Activated CD4-positive, CD25-positive, alpha-beta regulatory T cell treated with anti-CD3 and anti-CD28 coated beads, Interleukin-2, amount 50 U/mL, for 16 hours (primary cell): ENCODE data around the gene CASS4.
"Not testable (repeated sequence)": the region's sequence is repeated elsewhere in the genome, so short reads cannot be mapped to it uniquely, and the experiment has no call there.

ENCODE experiments used
- DNase-seq: peaks from one replicate; pipeline ENCODE4 v3.0.0-alpha.2; 2020; ENCODE audit warnings: low read depth, low spot score

Gene CASS4, protein sequence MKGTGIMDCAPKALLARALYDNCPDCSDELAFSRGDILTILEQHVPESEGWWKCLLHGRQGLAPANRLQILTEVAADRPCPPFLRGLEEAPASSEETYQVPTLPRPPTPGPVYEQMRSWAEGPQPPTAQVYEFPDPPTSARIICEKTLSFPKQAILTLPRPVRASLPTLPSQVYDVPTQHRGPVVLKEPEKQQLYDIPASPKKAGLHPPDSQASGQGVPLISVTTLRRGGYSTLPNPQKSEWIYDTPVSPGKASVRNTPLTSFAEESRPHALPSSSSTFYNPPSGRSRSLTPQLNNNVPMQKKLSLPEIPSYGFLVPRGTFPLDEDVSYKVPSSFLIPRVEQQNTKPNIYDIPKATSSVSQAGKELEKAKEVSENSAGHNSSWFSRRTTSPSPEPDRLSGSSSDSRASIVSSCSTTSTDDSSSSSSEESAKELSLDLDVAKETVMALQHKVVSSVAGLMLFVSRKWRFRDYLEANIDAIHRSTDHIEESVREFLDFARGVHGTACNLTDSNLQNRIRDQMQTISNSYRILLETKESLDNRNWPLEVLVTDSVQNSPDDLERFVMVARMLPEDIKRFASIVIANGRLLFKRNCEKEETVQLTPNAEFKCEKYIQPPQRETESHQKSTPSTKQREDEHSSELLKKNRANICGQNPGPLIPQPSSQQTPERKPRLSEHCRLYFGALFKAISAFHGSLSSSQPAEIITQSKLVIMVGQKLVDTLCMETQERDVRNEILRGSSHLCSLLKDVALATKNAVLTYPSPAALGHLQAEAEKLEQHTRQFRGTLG

DNA sequence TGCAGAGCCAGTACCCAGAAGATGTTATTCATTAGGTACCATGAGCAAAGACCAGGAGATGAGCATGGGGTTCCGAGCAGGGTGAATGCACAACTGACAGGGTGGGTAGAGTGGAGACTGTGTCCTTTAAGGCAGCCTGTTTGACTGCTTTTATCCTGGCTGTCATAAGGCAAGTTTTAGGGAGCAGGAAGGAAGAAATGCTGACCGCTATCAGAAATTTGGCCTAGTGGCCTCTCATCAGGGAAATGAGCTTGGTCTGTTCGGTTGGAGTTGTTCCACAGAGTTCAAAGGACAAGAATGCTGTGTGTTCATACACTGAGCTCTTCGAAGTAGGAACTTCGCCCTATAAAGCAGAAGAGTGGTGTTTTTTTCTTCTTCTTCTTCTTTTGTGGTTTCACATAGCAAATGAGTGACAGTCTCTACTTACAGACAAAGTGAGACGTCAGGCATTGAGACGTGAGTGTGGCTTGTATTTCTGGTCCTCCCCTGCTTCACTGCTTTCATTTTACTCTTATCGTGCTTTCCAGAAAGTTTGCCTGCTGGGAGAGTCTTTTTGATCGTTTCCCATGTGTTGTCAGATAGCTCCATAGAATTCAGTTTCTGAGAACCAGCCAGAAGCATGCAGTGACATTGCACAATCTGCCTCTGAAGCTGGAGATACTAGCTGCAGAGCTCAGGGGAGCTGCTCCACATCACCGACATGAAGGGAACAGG, at the start of gene CASS4:
Gene CASS4, plus strand, starts transcription at position 502 of the 714 bp plus-strand sequence. Its CDS starts 199 bp downstream, at position 701.
- no peak for DNase-seq

DNA sequence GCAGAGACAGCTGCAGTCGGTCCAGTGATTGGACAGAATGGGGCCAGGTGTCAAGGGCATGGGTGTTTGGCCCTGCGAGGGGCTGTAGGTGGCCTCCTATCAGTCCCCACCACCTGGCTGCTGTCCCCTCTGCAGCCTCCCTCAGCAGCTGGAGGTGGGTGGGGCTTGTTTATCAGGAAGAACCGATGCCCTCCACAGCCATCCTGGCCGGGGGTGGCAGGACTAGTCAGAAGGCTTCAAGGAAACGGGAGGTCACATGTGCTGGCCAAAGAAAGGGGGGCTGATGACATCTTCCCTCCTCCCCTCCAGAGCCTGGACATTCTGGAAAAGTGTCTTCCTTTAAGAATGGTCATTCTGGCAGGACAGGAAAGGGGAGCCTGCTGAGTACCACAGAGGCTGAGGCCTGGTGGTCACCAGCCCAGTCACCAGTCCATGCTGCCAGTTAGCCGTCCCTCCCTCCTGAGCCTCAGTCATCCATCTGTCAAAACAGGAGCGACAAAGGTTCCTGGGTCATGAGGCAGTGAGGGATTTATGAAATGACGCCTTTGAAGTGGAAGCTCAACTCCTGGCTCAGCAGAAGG, 49.1 kb upstream of the CASS4 start:
- no peak for DNase-seq

DNA sequence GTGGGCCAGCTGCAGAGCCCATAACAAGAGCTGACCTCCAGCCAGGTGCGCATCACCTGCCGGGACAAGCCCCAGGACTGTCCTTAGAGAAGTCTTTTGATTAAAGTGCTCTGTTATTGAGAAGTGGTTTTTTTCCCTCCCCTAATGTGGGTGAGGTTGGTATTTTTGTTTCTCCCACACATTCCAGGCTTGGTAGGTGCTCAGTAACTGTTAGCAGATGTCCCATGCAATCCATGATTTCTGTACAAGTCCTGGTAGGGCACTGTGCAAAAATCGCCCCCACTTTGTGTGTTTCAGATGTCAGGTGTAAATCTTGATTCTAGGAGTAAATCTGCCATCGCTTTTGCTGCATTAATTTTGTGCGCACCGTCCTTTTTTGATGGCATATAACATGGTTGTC, 48.6 kb upstream of the CASS4 start:
- DNase-seq: no peak

DNA sequence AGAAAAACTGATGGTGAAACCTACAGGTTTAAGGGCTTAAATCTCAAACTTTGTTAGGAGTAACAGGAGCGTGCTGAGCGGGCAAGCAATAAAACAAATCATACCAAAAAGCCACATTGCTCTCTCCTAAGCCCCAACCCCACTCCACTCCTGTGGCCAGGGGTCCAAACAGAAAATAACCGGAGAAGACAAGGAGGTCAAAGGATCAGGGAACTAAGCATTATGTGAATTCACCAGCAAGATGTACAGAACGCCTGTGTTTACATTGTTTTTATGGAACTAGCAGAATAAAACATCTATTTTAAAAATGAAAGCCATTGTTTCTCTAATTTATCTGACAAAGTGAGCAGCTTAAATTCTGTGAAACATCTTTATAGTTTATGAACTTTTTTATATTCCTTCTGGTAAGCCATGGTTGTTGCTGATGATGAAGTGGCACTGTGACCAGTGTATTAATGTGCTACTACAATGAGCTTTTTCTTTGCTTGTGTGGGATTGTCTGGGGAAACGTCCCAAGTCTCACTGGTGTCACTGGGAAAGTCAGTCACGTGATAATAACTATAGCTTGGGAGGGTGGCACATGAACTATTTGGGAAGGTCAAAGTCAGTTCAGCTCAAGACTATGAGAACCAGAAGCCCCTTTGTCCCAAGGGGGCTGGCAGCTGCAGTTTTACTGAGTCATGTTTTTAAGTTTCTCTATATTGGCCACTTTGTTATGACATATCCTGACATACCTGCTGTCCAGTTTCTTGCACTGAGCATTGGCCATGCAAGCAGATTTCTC, 43.5 kb upstream of the CASS4 start:
- DNase-seq: no peak

DNA sequence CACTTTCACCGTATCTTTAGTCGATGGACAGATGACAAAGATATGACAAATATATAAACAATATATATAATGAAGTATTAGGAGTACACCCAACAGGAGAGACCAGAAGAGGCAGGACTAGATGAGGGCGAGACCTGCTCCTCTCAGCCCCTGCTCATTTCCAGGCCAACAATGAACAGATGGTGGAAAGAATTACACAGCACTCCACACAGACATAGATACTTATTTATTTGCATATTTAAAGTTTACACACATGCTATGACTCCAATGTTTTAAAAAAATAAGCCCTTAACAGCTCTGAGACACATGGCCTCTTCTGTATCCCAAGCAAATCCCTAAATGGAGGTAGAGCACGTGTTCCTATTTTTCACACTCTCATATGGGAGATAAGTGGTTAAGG, 42.9 kb upstream of the CASS4 start:
- no peak for DNase-seq

DNA sequence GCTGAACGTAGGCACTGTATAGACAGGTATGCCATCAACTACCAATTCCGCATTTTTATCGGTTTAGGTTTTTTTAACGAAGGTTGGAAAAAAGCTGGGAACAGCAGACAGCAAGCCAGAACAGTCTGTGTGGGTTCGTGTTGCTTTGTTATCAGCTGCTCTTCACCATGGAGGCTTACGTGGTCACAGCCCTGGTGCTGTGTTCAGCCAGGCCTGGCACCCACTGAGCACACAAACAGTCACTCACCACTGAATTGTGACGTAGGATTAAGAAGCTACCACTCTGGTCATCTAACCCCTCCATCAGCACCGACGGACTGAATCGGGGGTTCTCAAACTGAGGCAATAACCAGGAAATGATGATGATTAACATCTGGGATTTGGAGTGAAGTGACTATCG, 40.1 kb upstream of the CASS4 start:
- DNase-seq: no peak

DNA sequence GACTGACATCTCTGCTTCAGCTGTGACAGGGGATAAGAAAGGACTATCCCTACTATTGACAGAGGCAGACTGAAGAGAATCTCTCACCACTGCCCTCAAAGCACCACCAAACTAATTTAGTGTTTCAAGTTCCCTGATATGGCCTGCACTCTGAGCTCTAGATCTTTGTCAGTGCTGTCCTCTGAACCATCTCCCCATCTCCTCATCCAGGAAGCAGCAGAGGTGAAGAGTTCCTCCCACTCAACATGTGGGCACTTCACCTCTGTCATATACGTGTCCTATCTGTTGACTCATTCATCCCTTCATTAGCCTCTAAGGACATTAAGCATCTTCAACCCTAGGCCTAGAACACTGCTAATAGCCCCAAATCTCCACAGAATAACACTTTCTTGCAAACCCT, 39.2 kb upstream of the CASS4 start:
- DNase-seq: no peak

DNA sequence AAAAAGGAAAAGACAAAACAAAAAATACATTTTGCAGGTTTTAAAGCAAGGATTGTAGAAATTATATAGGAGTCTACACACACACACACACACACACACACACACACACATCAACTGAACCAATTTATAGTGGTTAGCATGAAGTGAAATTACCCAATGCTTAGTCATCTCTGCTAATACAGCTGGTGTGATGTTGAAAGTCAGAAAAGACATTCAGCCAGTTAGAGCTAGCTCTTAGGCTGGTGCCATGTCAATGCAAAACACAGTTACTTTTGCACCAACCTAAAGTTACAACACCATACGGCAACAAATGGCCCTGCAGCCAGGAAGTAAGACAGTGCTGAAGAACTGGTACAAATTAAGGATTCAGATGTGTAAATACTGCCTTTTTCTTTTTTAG, 38.1 kb upstream of the CASS4 start:
- DNase-seq: no peak

DNA sequence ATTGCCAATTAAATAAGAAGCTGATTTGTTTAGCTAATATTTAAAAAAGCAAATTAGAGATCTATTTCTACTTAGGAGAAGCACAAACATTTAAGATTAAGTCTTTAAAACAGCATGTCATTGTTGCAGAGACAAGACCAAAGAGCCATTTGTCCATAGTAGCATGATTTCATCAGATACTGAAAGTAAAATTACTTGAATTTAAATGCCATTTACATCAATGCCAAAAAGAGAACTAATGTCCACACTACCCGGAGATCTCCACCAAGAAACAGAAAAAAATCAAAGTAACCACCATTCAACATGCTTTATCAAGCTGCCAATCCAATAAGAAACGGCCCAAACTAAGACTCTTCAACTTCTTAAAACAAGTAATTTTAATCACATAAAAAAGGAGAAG, 35.7 kb upstream of the CASS4 start:
- DNase-seq: no peak

DNA sequence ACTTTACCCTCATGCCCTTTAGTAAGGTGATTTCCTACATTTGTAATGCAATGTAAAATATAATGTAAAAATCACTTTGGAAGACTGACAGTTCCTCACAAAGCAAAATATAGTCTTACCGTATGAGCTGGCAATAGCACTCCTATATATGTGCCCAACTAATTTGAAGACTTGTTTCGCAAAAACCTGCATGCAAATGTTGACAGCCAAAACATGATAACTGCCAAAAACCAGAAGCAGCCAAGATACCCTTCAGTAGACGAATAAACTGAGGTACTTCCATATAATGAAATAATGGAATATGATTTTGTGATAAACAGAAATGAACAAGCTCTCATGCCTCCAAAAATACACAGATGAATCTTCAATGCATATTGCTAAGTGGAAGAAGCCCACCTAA, 33.7 kb upstream of the CASS4 start:
- no peak for DNase-seq

DNA sequence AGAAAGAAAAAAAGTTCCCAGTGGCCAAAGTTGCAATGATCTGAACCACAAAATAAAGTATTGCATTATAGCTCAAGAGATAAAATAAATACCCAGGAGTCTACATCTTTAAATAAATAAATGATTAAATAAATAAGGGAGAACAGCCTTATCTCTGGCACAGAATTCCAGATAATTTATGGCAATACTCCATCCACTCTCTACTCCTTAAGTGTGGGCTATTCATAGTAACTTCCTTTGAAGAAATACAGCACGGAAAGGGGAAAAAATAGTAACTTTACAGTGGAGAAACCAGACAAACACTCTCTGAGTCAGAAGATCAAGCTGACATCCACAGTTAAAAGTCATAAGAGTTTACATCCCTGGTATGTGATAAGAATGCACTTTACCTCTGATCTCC, 31.7 kb upstream of the CASS4 start:
- no peak for DNase-seq

DNA sequence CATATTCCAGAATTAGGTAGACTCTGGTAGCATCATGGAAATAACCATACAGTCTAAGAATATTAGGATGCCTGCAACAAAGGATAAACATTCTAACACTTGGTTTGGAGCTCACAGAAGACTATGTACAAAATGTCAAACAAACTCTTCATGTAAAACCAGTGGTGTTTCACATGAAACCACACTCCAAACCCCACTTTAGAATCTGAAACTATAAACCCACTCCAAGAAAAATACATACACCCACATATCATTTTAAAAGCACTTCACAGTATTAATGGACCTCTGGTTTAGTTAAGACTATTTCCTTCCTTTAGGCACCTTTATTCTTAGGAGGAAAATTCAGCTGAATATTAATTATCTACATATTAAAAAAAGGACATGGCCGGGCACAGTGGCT, 30.6 kb upstream of the CASS4 start:
- DNase-seq: no peak

DNA sequence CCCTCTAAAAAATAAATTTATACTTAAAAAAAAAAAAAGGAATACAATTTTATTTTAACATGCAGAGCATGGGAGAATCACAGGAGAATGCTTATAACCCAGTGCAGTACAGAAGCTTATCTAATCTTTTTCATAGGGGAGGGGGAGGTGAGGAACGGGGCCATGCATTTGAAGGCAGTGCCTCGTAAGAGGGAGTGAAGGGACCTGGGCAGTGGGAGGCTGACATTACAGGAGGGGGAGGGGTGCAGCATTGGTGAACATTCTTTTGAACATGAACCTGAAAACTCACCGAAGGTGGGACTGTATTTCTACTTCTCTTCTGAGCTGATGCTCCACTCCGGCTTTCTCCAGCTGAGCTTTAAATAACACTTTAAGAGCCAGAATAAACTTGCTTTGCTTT, 29.4 kb upstream of the CASS4 start:
- no peak for DNase-seq

DNA sequence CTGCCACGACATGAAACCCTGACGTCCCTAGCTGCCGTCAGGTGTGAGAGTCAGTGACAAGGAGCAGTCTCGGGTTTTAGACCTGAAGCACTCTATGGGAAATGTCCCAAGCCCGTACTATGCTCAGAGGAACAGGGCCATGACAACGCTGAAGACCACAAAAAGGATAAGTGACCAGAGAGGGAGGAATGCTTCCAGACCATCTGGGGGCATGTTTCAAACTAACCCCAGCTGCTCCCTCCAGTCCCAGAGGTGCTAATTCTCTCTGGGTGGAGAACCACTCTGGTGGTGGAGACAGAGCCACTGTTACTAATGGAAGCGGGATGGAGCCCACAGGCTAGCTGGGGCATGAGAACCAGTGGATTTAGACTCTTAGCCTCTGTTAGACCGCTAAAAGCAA, 28.7 kb upstream of the CASS4 start:
- no peak for DNase-seq

DNA sequence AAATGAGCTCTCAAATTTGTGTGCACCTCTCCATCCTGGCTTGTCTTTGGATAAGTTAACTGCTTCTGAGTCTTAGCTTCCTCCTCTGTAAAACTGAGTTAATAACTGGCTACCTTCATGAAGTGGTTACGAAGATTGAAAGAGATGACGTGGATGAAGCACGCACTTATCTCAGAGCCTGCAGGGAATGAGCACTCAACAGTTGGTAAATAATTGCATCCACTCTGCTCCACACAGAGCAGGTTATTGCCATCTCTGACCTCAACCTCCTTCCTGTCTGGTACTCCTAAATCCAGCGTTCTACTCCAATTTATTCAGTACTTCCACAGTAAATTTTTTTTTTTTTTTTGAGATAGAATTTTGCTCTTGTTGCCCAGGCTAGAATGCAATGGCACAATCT, 26.9 kb upstream of the CASS4 start:
- no peak for DNase-seq

DNA sequence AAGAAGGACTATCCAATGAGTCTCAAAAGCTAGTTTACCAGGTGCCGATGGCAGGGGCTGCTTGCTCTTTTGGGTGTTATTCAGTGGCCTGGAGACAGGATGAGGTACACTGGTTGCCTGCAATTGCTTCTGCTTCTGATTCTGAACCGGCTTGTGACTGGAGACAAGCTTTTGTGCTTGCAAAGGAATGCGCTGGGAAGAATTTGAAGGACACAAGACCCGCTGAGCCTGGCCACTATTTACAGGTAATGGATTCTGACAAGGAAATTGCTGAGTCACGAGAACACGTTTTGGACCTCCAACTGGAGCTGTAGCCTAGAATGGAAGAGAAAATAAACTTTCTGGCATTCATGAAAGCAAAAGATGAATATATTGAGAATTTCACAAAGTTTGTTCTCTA, 25.8 kb upstream of the CASS4 start:
- DNase-seq: no peak

DNA sequence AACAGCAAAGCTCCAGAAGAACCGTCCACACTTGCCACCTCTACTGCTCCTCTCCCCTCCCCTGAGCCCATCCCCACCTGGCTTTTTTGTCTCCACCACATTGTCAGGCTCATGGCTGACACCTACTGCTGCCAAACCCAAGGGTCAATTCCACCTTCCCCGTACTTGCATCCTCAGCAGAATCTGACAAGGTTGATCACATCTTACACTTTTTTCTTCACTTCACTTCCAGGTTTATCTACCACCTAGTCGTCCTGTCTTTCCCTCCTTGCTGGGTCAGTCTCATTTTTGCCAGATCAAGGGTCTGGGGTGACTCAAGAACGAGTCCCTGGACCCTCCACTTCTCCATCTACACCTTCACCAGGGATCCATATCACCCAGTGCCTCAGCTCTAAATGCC, 23.2 kb upstream of the CASS4 start:
- no peak for DNase-seq

DNA sequence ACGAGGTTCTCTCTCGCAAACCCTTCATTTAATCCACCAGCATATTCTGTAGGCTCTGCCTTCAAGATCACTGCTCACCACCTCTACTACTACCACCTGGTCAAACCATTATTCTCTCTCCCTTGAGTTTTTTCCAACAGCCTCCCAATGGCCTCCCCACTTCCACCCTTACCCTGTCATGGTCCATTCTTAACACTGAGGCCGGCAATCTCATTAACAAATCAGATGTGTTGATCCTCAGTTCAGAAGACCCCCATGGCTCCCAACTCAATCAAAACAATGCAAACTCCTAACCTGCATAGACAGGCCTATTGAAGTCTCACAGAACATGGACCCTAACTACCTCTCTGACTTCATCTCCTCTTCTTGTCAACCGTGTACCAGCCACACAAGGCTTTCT, 22.3 kb upstream of the CASS4 start:
- DNase-seq: no peak

DNA sequence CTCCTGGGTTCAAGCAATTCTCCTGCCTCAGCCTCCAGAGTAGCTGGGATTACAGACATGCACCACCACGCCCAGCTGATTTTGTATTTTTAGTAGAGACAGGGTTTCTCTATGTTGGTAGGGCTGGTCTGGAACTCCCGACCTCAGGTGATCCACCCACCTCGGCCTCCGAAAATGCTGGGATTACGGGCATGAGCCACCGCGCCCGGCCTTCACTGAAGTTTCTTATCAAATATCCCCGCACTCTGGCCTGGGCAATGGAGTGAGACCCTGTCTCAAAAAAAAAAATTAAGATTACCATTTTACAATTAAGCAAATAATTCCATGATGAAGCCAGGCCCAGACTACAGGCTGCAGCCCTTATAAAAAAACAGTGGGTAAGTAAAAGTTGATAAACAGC, 21.7 kb upstream of the CASS4 start:
- DNase-seq: not testable (repeated sequence)

DNA sequence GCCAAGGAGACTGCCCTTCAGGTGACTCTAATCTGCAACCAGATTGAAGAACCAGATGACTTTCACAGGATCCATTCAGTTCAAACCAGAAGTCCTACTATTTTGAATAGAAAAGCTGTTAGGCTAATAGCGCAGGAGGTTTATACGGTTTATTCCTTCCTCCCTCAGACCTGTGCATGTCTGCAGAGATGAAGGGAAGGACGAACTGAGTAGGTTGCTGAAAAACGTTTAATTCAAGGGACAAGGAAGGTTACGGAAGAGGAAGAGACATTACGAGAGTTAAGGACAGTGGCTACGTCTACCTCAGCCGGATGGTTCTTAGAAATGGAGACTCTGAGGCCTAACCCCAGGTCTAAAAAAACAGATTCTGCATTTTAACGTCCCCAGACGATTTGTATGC, 21.0 kb upstream of the CASS4 start:
- DNase-seq: no peak

DNA sequence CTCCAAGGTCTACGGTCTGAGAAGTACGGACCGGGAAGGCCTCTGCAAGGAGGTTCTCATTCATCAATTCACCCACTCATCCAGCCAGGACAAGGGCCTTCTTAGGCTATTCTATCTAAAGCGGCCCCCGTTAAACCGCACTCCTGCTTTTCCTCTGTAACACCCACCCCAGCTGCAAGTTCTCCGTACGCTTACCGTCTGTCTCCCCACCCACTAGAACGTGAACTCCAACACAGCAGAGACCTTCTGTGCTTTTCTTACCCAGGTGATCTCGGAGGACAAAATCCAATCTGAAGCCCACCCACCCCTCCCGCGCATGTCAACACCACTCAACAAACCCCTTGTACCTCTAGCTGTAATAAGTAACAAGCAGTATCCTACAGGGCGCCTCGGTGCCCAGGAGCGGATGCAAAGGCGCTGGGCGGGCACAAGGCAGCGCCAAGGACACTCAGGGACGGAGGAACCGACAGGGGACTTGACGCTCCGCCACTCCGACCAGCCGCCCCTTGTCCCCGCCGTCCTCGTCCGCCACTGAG, 20.4 kb upstream of the CASS4 start:
- DNase-seq: no peak
